GM19193 (cell line): ENCODE measurements around the gene AVPR1B.

ENCODE experiments used
- POLR2A ChIP-seq: IDR thresholded peaks from 4 replicates; pipeline ENCODE4 v1.6.1; 2011; ENCODE audit not compliant: insufficient read depth, insufficient read length; ENCODE audit errors: extremely low read depth

AVPR1B gene

DNA sequence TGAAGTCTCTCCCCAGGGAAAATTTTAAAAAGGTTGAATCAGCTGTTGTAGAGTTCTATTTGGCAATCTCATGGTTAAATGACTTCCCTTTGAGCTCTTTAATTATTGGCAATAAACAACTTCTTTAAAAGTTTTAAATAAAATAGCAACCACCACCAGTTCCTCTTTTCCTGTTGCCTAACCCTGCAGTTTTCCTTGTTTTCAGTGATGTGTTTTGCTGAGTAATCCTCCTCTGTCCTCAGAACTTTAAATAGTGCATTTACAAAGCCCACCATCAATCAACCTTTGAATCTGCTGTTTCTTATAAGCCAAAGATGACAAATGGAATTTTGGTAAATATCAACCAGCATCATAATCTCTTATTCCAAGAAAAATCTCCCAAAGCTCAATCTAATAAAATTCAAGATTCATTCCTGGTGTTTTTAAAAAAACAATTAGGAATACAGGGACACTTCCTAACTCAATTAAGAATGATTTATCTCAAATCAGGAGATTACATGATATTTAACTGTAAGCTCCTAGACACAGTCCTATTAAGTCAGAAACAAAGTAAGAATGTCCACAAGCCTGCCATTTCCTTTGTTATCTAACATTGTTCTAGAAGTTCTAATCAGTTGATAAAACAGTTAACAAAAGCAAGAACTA is 14.8 kb downstream of the AVPR1B start:
- no peak for TF ChIP-seq POLR2A

DNA sequence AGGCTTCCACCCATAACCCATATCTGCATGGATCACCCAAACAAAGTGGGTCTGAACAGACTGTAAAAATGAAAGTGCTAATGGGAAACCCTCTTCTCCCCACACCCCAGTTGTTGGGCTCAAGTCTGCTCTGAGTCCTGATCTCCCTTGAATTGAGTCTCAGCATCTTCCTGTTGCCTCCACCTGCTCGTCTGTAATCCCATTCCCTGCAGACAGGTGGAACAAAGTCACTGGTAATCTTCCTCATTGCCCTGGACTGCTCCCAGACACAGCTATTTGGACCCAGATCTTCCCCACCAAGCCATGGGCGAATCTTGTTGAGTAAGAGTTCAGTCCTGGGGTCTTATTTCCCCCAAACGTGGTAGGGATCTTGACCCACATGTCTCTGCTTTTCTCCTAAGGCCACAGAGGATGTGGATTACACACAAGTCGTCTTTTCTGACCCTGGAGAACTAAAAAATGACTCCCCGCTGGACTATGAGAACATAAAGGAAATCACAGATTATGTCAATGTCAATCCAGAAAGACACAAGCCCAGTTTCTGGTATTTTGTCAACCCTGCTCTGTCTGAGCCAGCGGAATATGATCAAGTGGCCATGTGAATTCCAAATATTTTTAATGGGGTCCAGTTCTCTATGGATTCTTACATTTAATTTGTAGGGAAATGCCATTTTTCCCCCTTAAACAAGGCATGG is 15.7 kb downstream of the AVPR1B start:
- no peak for TF ChIP-seq POLR2A

DNA sequence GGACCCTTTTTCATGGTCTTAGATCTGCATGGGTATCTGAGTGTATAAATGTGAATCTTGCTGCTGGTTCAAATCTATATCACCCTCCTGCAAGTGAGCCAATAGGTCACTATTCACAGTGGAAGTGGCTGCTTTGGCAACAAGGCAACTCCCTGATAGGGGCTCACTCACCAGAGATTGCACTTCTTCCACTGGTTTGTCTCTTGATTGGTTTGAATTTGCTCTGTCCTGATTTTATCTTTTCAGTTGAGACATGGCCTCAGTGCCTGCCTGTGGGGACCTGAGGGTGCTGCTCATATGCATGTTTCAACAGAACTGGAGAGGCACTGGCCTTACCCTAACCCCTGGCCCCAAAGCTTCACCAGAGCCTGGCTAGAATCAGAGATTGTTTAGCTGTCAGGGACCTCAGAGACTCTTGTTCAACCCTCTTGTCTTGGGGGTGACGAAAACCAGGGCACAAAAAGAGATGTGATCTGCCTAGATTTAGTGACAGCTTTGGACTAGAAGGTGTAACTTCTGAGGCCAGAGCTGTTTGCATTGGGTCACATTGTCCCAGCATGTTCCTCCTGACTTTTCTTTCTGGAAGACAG is 16.9 kb downstream of the AVPR1B start:
- TF ChIP-seq POLR2A: no peak

DNA sequence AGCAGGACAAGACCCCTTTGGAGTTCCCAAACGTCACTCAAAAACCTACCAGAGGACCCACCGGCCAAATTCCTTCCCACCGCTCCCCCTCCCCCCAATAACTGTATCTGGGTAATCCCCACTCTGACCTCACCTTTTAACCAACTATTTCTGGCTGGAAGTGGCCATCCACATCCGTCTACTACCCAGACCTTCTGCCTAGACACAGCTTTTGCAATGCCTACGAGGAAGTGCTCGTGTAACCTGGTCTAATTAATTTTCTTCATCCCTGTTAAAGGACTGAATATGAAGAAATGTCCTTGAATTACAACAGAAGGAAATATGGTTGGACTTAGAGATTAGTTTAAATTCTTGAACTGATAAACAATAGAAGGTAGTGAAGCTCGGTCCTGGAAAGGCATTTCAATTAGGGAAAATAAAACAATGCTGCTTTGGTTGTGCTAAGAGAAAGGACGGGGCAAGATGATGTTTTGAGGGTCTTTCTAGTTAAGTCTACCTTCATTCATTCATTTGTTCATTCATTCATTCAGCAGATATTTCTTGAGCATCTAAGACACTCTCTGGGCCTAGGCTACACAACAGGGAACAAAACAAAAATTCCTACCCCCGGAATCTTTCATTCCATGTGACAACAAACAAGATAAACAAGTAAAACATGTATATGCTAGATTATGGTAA is 18.8 kb downstream of the AVPR1B start:
- TF ChIP-seq POLR2A: no peak

DNA sequence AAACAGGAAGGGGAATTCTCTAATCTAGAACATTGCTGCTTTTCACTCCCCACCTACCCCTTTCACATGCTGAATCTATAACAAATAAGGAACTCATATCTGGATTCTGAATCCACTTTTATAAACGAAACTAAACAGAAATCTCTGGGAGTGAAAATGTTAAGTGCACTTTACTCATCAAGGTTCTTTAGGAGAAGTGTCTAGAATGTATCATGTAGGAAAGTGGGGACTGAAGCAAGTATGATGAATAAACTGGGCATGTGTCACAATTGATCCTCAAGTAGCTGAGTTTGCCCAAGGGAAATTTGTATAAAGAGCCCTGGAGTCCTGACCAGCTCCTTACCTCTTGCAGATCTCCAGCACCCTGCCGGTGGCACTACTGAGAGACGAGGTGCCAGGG is 19.8 kb downstream of the AVPR1B start:
- no peak for TF ChIP-seq POLR2A

DNA sequence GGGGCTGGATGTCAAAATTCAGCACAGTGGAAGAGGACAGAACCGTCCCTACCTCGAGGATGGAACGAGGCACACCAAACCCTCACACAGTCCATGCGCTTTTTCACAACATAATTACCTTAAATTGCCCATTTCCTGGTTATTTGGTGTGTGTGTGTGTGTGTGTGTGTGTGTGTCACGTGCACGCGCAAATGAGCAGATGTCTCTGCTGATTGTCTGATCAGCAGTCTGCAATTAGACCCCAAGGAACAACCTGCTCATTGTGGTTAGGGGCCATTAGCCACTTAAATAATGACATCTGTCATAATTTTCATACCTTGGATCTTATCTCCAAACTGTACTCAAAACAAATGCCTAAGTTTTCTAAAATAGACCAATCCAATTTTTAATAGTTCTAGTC is 23.2 kb downstream of the AVPR1B start:
- no peak for TF ChIP-seq POLR2A

DNA sequence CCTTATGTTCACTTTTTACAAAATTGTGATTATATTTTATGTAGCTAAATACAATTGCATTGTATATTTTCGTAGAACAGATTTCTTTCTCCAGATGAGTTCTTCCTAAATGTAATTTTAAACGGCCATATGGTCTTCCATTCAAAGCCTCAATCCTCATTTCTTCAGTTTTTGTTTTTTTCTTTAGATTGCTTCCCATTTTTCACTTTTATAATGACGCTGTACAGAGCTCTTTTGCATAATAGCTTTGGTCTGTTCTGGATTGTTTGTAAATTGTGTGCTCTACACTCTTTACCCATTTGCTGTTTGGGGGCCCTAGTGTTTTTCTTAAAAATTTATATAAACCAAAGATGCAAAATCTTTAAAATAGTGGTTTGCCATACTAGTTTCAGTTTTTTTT is 27.8 kb downstream of the AVPR1B start:
- TF ChIP-seq POLR2A: no peak

DNA sequence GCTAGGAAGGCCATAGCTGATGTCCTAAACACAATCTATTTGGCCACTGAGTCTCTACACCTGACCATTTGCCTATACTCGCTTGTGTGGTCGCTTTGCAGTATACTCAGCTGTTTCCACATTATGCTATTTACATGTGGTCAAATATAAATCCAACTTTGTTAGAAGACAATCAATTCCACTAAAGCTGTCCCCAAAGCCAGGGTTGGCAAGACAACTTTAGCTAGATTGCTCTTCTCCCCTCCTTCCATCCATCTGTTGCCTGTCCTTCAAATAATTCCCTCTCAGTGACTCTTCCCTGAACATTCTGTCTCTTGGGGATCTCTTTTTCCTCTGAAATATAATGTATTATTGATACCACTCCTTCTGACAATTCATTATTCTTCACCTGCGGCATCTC is 30.1 kb downstream of the AVPR1B start:
- no peak for TF ChIP-seq POLR2A

DNA sequence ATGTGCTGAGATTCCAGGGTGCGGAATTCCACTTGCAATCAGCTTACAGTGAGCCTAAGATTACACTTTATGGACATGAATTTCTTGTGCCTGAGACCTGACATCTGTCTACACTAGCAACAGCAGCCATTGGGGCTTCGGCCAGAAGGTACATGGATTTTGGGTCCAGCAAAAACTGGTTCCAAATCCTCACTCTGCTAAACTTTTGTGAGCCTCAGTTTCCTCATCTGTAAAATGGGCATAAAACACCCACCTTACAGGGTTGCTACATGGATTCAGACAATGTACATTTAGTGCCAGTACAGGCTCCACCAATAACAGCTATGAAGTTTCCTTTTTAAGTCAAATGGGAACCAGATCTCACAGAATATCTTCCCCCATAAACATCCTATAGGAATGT is 33.4 kb downstream of the AVPR1B start:
- TF ChIP-seq POLR2A: no peak

DNA sequence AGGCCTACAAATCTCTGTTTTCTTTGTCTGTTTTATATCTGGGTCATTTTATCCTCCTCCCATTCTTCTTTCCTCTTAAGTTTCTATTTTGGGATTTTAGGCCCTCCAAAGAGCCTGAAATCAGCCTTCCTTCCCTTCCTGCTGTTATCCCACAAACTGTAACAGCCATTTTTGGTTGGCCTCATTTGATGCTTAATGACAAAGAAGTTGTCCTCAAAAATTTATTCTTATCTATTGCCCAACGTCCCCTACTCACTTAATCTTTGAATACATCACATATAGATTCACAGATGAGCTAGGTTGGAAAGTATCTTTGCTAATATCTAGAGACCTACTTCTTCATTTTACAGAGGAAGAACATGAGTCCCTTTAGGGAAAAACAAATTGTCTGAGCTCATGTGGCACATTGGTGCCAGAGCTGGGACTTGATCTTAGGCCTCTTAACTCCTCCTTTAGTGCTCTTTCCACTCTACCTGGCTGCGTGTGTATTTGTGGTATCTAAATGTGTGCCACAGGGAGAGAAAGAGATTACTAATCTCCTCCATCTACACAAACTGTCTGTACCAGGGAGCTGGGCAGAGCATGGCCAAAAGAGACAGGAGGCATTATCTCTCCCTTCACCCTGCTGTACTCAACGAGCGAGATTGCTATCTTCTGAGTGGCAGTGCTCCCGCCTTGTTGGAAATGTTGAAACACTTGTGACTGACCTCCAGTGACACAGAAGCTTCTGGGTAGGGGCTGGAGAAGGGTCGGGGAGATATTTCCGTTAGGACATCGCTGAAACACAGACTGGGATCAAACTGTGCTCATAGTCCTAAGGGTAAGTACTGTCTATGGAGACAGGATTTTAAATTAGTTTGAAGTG is 34.1 kb downstream of the AVPR1B start:
- TF ChIP-seq POLR2A: no peak

DNA sequence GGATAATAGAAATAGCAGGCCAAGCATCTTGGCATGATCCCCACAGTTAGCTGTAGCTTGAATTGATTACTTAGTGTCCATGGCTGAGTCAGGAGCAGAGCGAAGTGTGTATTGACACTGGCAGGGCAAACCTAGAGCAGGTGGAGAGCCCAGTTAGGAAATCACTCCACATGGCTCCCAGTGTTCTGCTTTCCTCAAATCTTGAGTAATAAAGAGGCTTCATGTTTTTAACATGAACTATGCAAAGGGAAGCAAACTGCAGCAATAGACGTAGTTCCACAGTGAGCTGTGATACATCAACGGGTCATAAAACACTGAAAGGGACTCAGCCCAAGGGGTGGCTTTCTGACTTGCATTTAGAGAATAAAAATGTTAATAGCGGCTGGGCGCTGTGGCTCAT is 35.3 kb downstream of the AVPR1B start:
- no peak for TF ChIP-seq POLR2A

DNA sequence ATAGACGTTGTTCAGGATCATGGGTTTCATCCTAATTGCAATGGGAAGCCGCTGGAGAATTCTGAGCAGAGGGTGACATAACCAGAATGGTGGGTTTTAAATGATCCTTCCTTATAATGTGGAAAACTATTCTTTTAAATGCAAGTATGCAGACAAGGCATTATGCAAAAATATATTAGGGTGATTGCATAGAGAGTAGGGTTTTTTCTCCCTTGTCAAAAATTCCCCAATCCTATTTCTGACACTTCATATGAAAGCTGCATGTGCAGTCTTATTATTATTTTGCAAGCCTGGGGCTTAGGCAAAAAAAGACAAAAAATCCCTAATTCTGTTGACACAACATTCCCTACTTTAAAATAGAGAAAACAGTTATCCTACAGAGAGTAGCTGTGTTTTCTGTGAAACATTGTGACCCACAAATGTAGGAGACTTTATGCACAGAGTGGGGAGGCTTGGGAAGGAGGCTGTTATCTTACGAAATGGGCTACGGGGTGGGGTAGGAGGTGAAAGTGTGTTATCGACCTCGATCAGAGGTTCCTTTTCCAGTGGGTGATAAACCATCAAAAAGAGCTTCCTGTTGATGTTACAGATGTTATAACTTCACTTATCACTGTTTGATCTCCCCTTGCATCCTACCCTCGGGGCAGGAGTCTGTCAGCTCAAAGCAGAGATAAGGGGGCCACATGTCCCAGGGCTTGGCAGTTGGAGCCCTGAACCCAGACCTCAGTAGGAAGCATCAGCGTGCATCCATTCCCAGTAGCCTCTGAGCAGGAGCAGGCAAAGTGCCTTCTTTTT is 37.0 kb downstream of the AVPR1B start:
- TF ChIP-seq POLR2A: no peak

DNA sequence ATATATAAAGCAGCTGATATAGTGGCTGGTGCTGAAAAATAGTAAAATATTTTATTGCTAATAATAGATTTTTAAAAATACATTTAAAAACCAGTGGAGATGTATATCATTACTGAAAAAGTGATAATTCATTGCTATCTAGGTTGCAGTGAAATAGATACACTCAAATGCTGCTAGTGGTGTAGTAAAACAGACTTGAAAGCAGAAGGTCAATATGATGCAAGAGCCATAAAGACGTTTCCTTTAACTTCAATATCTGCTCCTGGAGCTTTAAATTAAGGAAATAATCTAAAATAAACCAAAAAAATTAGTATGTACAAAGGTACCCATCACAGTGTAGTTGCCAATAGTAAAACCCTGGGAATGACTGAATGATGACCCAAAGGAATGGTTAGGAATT is 38.1 kb downstream of the AVPR1B start:
- no peak for TF ChIP-seq POLR2A
